HUES48 (cell line): Measurements from ENCODE around the gene ITGB8.
A peak's percentile ranks its signal among the peaks of the same experiment; 100 is the strongest.

Experiments
- H3K27ac ChIP-seq: one replicate; pipeline ENCODE4 v1.7.0; 2013; ENCODE audit warnings: low read depth, low read length, inconsistent platforms
- H3K27me3 ChIP-seq: 2 replicates; pipeline ENCODE4 v1.6.1; 2013; ENCODE audit warnings: mild to moderate bottlenecking, low read length; ENCODE audit not compliant: control insufficient read depth, insufficient read depth
- H3K36me3 ChIP-seq: 2 replicates; pipeline ENCODE4 v1.6.1; 2013; ENCODE audit warnings: low read length; ENCODE audit not compliant: control insufficient read depth, insufficient read depth
- H3K4me1 ChIP-seq: 2 replicates; pipeline ENCODE4 v1.6.1; 2013; ENCODE audit warnings: mild to moderate bottlenecking, low read length; ENCODE audit not compliant: control insufficient read depth, insufficient read depth
- H3K4me3 ChIP-seq: 2 replicates; pipeline ENCODE4 v1.5.1; 2013; ENCODE audit warnings: mild to moderate bottlenecking, low read depth, low read length
- H3K9ac ChIP-seq: 2 replicates; pipeline ENCODE4 v1.6.1; 2013; ENCODE audit warnings: mild to moderate bottlenecking, low read depth, low read length, moderate library complexity
- H3K9me3 ChIP-seq: 2 replicates; pipeline ENCODE4 v1.6.1; 2013; ENCODE audit warnings: low read length; ENCODE audit not compliant: control insufficient read depth, insufficient read depth

Gene ITGB8

DNA sequence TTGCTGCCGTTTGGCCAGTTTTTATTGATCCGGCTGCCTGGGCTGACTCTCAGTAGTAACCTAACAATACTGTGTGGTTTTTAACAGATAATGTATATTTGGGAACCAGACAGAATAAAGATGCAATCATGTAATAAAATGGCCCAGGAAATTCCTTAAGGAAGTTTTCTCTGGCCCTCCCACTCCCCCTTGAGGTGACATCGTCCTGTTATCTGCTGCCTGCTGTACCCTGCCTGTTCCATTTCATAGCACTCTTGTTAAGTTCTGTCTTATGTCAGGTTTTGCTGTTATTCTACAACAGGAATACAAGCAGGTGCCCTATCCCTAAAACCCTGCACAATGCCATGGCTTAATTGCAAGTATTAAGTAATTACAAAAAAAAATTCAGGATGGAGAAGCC, 12.5 kb downstream of the ITGB8 start:
- Histone ChIP-seq H3K36me3 (no peaks in the 10 kb centered on the region), H3K9me3 (no peaks in the 10 kb centered on the region), H3K4me1 (peaks cover 26% of the 10 kb centered on the region), H3K4me3 (no peak overlapping the region), H3K9ac (no peak overlapping the region), H3K27me3 (no peaks in the 10 kb centered on the region), H3K27ac (no peak overlapping the region)

DNA sequence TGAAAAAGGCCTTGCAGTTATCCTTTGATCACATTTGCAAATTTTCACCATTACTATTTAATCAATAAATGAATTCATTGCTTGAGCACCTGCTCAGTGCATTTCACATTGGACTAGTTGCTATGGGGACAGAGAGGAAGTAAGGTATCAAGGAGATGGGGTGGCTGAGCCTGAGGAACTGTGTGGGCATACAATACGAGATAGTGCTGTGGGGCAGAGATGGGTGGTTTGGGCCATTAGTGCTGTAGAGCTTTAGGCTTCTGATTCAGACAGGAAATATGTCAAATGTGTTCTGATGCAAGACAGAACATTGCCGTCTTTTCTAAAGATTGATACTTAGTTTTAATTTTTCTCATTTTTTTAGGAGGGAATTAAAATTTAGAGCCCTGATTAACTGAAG, 13.2 kb downstream of the ITGB8 start:
- no peak overlapping the region for H3K27ac ChIP-seq
- H3K4me3 ChIP-seq, result no peak overlapping the region
- H3K9ac ChIP-seq, result no peak overlapping the region
- no peaks in the 10 kb centered on the region for H3K36me3 ChIP-seq
- no peaks in the 10 kb centered on the region for H3K9me3 ChIP-seq
- H3K4me1 ChIP-seq, result peaks cover 26% of the 10 kb centered on the region
- no peaks in the 10 kb centered on the region for H3K27me3 ChIP-seq

DNA sequence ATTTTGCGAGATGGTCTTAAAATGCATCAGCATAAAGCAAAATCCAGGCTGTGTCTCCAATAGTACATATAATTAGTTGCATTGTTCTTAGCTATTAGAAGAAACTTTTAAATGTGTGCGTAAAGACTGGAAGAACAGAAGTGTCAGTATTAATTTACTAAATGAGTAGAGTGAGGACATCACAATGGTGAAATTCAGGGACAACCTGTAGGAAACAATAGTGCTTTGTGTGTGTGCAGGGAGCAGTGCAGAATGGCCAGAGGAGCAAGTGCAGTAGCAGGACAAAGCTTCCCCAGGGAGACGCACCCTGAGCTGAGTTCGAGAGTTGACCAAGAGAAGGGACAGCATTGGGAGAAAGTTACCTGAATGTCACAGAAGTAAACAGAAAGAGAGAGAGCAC, 13.7 kb downstream of the ITGB8 start:
- Histone ChIP-seq H3K4me1 (peaks cover 26% of the 10 kb centered on the region), H3K9ac (no peak overlapping the region)

DNA sequence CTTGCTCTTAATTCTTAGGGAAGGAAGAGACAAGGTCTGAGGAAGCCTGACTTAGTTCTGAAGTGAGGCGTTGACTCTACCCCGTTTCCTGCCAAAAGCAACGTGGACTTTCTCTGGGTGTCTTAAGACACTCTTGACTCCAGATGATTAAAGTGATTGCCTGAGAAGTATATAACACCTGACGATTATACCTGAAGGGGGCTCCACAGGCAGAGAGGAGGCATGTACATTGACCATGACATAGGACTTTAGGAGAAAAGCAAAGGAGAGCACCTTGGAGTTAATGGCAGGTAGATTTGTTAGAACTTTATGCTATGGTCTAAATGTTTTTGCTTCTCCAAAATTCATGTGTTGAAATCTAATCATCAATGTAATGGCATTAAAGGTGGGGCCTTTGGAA, 15.9 kb downstream of the ITGB8 start:
- no peak overlapping the region for H3K9ac ChIP-seq
- no peaks in the 10 kb centered on the region for H3K27me3 ChIP-seq
- no peaks in the 10 kb centered on the region for H3K9me3 ChIP-seq
- no peak overlapping the region for H3K4me3 ChIP-seq
- H3K27ac ChIP-seq, result no peak overlapping the region
- peaks cover 12% of the 10 kb centered on the region for H3K4me1 ChIP-seq
- H3K36me3 ChIP-seq, result no peaks in the 10 kb centered on the region

More for the DNA sequence above, 13.7 kb downstream of the ITGB8 start:
- H3K27ac ChIP-seq, result no peak overlapping the region
- H3K9me3 ChIP-seq, result no peaks in the 10 kb centered on the region
- no peaks in the 10 kb centered on the region for H3K27me3 ChIP-seq
- H3K36me3 ChIP-seq, result no peaks in the 10 kb centered on the region
- H3K4me3 ChIP-seq, result no peak overlapping the region

DNA sequence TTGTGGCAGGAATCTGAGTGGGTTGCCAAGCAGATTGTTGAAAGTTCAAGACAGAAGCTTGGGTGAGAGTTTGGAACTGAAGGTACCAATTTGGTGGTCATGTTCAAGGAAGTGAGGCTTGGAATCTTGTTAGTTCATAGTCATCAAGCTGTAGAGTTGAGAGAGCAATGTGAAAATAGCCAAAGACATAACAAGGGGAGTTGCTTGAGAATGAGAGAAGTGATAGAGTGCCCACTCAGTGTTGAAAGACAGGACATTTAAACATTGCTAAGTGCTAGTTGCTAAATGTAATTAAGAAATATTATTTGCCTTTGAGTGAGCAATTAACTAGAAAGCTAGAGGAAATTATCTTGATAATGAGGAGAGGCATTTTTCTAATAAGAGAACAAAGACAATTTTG, 17.0 kb downstream of the ITGB8 start:
- Histone ChIP-seq H3K4me1 (peaks cover 9% of the 10 kb centered on the region), H3K9me3 (no peaks in the 10 kb centered on the region), H3K27ac (no peak overlapping the region), H3K4me3 (no peak overlapping the region), H3K36me3 (no peaks in the 10 kb centered on the region), H3K27me3 (no peaks in the 10 kb centered on the region), H3K9ac (no peak overlapping the region)

DNA sequence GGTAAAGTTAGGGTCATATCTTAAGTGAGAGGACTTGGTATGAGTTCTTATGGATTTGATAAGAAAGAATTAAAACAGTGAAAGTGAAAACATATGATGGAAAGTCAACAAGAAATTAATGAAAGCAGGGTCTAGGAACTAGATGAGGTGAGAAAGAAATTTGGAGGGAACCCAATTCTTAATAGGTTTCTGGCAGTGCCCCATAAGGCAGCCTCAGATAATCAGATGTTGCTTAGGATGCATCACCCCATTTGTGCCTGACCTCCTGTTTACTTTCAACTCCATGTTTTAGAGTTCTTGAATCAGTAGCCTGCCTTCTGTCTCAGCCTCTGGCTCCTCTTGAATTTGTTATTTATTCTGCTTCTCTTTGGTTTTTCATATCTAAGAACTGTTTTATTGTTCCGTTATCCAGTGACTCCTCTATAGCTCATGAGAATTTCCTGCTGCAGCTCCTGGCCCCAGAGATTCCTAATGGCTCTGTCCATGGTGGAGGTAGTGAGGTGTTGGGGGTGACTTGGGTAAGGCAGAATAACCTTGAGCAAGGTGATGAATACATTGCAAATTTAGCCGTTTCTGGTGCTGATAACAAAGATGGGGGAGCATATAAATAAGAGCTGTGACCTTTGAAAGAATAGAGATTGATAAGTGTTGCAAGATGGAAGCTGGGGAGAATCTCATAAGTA, 17.6 kb downstream of the ITGB8 start:
- H3K36me3 ChIP-seq, result no peaks in the 10 kb centered on the region
- H3K27me3 ChIP-seq, result no peaks in the 10 kb centered on the region
- H3K4me3 ChIP-seq, result no peak overlapping the region
- peaks cover 7% of the 10 kb centered on the region; the same call in 1 of the 2 replicates for H3K4me1 ChIP-seq
- H3K9me3 ChIP-seq, result no peaks in the 10 kb centered on the region
- no peak overlapping the region for H3K27ac ChIP-seq
- H3K9ac ChIP-seq, result no peak overlapping the region

DNA sequence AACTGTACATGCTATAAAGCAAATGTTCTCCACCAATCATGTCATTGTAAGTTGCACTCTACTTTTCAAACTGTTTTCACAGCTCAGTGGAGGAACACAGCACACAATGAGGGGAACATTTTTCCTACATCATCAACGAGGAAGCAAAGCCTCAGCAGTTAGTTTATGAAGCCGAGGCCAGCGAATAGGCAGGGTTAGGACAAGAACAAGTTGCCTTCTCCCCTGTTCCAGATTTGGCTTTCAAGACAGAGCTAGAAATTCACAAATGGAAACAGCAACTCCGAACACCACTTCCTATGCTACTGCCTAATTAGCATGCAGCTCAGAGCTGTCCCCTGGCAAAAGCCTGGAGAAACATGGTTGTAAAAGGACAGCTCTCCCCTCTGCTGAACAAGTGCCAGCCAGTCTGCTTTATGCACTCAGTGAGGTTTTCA, 19.8 kb downstream of the ITGB8 start:
- no peaks in the 10 kb centered on the region for H3K27me3 ChIP-seq
- H3K27ac ChIP-seq, result peak overlapping the region; percentile 21
- H3K4me1 ChIP-seq, result peaks cover 14% of the 10 kb centered on the region; the same call in 1 of the 2 replicates
- H3K4me3 ChIP-seq, result no peak overlapping the region
- H3K9me3 ChIP-seq, result no peaks in the 10 kb centered on the region
- H3K9ac ChIP-seq, result no peak overlapping the region
- no peaks in the 10 kb centered on the region for H3K36me3 ChIP-seq

DNA sequence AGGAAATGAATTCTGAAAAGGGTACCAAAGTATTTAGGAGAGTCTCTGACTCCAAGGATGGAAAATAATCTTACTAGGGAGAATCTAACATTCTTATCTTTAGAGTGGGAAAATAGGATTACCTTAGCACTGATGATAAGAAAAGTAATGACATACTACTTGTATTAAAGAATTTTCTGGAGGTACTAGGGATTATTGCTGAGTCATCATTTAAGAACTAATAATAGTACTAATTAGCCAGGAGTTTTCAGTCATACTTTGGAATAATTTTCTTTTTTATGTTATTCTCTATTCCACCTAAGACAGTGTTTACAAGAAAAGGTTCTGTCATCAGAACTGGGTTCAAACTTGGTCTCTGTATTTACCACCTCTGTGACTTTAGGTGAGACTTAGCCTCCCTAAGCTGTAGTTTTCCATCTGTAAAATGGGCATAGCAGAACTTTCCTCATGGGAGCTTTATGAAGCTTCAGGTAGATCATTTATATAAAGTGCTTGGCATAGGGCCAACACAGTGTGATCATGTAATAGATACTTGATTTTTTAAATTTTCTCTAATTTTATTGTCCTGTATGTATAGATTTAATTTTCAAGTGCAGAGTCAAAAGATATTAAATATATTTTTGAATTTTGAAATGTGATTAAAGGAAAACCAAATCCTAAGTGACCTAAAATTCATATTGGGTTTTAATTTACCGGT, 20.4 kb downstream of the ITGB8 start:
- H3K4me1 ChIP-seq, result peaks cover 14% of the 10 kb centered on the region; the same call in 1 of the 2 replicates
- H3K36me3 ChIP-seq, result no peaks in the 10 kb centered on the region
- no peaks in the 10 kb centered on the region for H3K27me3 ChIP-seq
- no peaks in the 10 kb centered on the region for H3K9me3 ChIP-seq
- no peak overlapping the region for H3K27ac ChIP-seq
- no peak overlapping the region for H3K4me3 ChIP-seq
- H3K9ac ChIP-seq, result no peak overlapping the region

DNA sequence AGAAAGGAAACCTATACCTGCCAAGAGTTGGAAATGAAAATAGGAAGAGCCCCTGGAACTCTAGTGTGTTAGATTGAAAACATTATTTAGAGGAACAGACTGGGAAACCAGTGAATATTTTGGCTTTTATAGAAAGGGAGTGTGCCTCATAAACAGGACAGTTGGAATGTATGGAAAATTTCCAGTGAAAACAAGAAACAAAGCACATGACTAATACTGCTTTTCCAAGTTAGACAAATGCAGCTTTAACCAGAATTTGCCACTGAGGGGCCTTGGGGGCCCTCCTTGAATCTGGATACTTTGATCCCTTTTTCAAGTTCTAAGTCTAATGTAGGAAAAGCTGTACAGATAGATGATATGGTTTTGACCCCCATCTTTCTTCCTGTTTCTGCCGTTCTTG, 21.2 kb downstream of the ITGB8 start:
- Histone ChIP-seq H3K4me1 (peaks cover 14% of the 10 kb centered on the region; the same call in 1 of the 2 replicates), H3K27me3 (no peaks in the 10 kb centered on the region), H3K4me3 (no peak overlapping the region), H3K27ac (no peak overlapping the region), H3K9me3 (no peaks in the 10 kb centered on the region), H3K9ac (no peak overlapping the region), H3K36me3 (no peaks in the 10 kb centered on the region)

DNA sequence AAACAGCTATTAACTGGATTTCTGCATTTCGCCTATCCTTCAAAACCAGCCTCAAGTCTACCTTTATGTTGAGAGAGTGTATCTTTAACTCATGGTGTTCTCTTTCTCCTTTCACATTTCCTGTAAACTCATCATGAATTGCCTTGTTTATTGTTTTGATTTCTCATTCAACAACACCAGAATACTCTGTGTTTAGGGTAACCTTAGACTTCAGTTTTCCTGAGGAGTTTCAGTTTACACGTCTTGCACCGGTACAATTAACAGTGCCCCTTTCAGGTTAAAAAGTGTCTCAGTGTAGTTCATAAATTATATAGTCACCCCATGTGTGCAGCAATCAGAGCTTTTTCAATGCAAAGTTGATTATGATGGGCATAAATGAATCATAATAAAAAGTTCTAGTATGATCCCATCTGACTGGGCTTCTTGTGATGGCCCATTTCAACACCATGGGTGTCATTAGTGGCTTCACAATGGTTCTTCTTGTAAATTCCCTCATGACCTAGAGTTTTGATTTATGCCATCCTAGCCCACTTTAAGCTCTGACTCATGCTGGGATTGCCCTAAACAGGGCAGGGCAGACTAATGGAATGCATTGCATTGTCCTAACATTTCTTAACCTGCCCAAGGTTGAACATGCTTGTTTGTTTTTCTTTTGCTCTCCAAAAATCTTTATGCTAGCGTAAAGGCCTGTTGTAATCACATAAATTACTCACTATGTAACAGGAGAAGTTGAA, 22.0 kb downstream of the ITGB8 start:
- H3K9ac ChIP-seq, result no peak overlapping the region
- H3K36me3 ChIP-seq, result no peaks in the 10 kb centered on the region
- peaks cover 14% of the 10 kb centered on the region; the same call in 1 of the 2 replicates for H3K4me1 ChIP-seq
- no peak overlapping the region for H3K4me3 ChIP-seq
- H3K27ac ChIP-seq, result no peak overlapping the region
- no peaks in the 10 kb centered on the region for H3K9me3 ChIP-seq
- H3K27me3 ChIP-seq, result no peaks in the 10 kb centered on the region
